GM18498 (cell line): ENCODE measurements around the gene TRIP11.

Experiments used
- ATAC-seq: cut with Tn5 transposase; IDR thresholded peaks from one replicate; pipeline ENCODE4 v1.9.1; 2021; ENCODE audit warnings: mild to moderate bottlenecking, moderate library complexity; ENCODE audit not compliant: unreplicated experiment

Gene TRIP11

GRCh38 chr14:91961297-91962220 lies 78.3 kb downstream of the TRIP11 start:
- ATAC-seq: no peak

GRCh38 chr14:91957876-91958313 lies 82.0 kb downstream of the TRIP11 start:
- no peak for ATAC-seq

- ATAC-seq: no peak
Observed at GRCh38 chr14:91956616-91957015, 83.2 kb downstream of the TRIP11 start.

GRCh38 chr14:91955168-91955567 lies 84.7 kb downstream of the TRIP11 start:
- ATAC-seq: no peak

GRCh38 chr14:91953170-91953985 lies 86.5 kb downstream of the TRIP11 start:
- no peak for ATAC-seq

GRCh38 chr14:91947475-91948184 lies 92.2 kb downstream of the TRIP11 start, which contains the start of gene FBLN5:
Gene FBLN5 (minus strand): TSS chr14:91947694. CDS start chr14:91947229, 465 bp downstream.
- ATAC-seq: no peak

- no peak for ATAC-seq
Observed at GRCh38 chr14:91946622-91947474, 93.0 kb downstream of the TRIP11 start.

- no peak for ATAC-seq
Observed at GRCh38 chr14:91945751-91946621, 93.9 kb downstream of the TRIP11 start.

GRCh38 chr14:91942946-91943345 lies 96.9 kb downstream of the TRIP11 start:
- ATAC-seq: no peak

GRCh38 chr14:91942128-91942527 lies 97.7 kb downstream of the TRIP11 start:
- ATAC-seq: no peak

- no peak for ATAC-seq
Observed at GRCh38 chr14:91940209-91940608, 99.7 kb downstream of the TRIP11 start.

GRCh38 chr14:91935586-91935985 lies 104.3 kb downstream of the TRIP11 start:
- ATAC-seq: no peak

GRCh38 chr14:91934554-91935285 lies 105.1 kb downstream of the TRIP11 start:
- ATAC-seq: no peak

GRCh38 chr14:91931478-91932088 lies 108.3 kb downstream of the TRIP11 start:
- no peak for ATAC-seq

GRCh38 chr14:91929700-91930099 lies 110.2 kb downstream of the TRIP11 start:
- no peak for ATAC-seq

GRCh38 chr14:91927800-91928199 lies 112.1 kb downstream of the TRIP11 start:
- no peak for ATAC-seq

- no peak for ATAC-seq
Observed at GRCh38 chr14:91927191-91927590, 112.7 kb downstream of the TRIP11 start.
